SK-N-MC (cell line): ENCODE data around the gene GLT6D1.

Experiments used
- EZH2 ChIP-seq: fragments of 200-600 bp; sonication (generic); IDR thresholded peaks from one replicate; pipeline ENCODE4 v1.6.1; 2017; ENCODE audit warnings: antibody characterized with exemption
- FOXP2 ChIP-seq: optimal IDR thresholded peaks from 2 replicates; pipeline ENCODE3; 2011; ENCODE audit warnings: mild to moderate bottlenecking, moderate library complexity; ENCODE audit not compliant: insufficient read depth; ENCODE audit errors: extremely low read length, control extremely low read depth
- POLR2AphosphoS5 ChIP-seq: IDR thresholded peaks from 2 replicates; pipeline ENCODE4 v1.6.1; 2012; ENCODE audit warnings: mild to moderate bottlenecking, low read depth, low read length, borderline replicate concordance

DNA sequence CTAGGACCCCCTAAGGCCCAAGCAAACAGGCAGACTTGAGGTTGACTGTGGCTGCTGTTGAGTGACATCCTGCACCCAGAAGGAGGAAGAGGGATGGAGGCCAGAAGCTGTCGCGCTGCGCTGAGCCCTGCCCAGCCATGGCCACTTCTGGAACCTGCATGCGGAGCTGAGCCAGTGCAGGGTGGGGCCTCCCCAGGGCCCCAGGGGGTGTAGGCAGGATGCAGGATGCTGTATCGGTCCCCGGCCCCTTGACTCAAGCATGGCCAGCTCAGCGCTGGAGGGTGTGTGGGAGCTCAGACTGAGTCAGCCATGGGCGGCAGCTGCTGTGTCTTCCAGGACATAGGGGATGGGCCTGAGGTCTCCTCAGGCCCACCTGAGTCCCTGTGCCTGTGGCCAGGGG, 26.9 kb downstream of the GLT6D1 start:
- TF ChIP-seq EZH2 (no peak), POLR2AphosphoS5 (no peak), FOXP2 (no peak)
